Measurements from ENCODE around the gene RHCG. TPM values are rescaled to one million over a fixed set of nuclear protein-coding genes. Genes with fewer than 3 reads are reported as not detected.

RHCG gene
- total RNA-seq, 4 donors from 2014 or later: not detected

- in situ Hi-C loops (cut with MboI; ENCODE audit: low sequenced_read_pairs in 4 of 4): loop anchor here in 1 of 4 donors (25.0 kb wide), 1 partner anchor 233 kb away; the partner anchor contains the start of gene RLBP1
- TF ChIP-seq CTCF (IDR thresholded peaks at IDR 0.05 in 4 of 5, conservative IDR thresholded peaks at IDR 0.05 in 1 of 5) (no peak), POLR2A (IDR thresholded peaks at IDR 0.05) (no peak)
Observed at GRCh38 chr15:89445518-89445917, 50.9 kb downstream of the RHCG start.

GRCh38 chr15:89444241-89445225, 51.9 kb downstream of the RHCG start:
- no peak overlapping the region for H3K4me3 ChIP-seq
- intact Hi-C loops (cut with DNase I; ENCODE audit: low total_unique reads) (no loop called here), in situ Hi-C loops (cut with MboI; ENCODE audit: low sequenced_read_pairs in 4 of 4) (loop anchor here in 1 of 4 donors (25.0 kb wide), 1 partner anchor 232 kb away; the partner anchor contains the start of gene RLBP1)
- no peaks in the 10 kb centered on the region for H3K4me1 ChIP-seq
- no peak overlapping the region for H3K27ac ChIP-seq
- no peaks in the 10 kb centered on the region for H3K9me3 ChIP-seq
- no peak for DNase-seq
- peaks cover 15 to 26% (median 23%) of the 10 kb centered on the region in 3 donors for H3K27me3 ChIP-seq
- no peaks in the 10 kb centered on the region for H3K36me3 ChIP-seq
- no peak for ATAC-seq
- TF ChIP-seq CTCF (IDR thresholded peaks at IDR 0.05 in 4 of 5, conservative IDR thresholded peaks at IDR 0.05 in 1 of 5): no peak
- TF ChIP-seq POLR2A (IDR thresholded peaks at IDR 0.05): no peak

More at GRCh38 chr15:89445518-89445917, 50.9 kb downstream of the RHCG start:
- intact Hi-C loops (cut with DNase I; ENCODE audit: low total_unique reads): no loop called here
- no peak overlapping the region for H3K27ac ChIP-seq
- H3K9me3 ChIP-seq: no peaks in the 10 kb centered on the region
- no peak overlapping the region for H3K4me3 ChIP-seq
- no peaks in the 10 kb centered on the region for H3K36me3 ChIP-seq
- DNase-seq: no peak
- H3K27me3 ChIP-seq: peaks cover 15 to 31% (median 30%) of the 10 kb centered on the region in 3 donors
- no peak for ATAC-seq
- no peaks in the 10 kb centered on the region for H3K4me1 ChIP-seq

- H3K4me1 ChIP-seq: no peaks in the 10 kb centered on the region
- no peaks in the 10 kb centered on the region for H3K9me3 ChIP-seq
- intact Hi-C loops (cut with DNase I; ENCODE audit: low total_unique reads): no loop called here
- no peak for ATAC-seq
- H3K4me3 ChIP-seq: no peak overlapping the region
- no peak for DNase-seq
- TF ChIP-seq CTCF (IDR thresholded peaks at IDR 0.05 in 4 of 5, conservative IDR thresholded peaks at IDR 0.05 in 1 of 5) (no peak), POLR2A (IDR thresholded peaks at IDR 0.05) (no peak)
- no peak overlapping the region for H3K27ac ChIP-seq
- peaks cover 10 to 17% (median 13%) of the 10 kb centered on the region in 3 donors for H3K27me3 ChIP-seq
- no peaks in the 10 kb centered on the region for H3K36me3 ChIP-seq
- in situ Hi-C loops (cut with MboI; ENCODE audit: low sequenced_read_pairs in 4 of 4): loop anchor here in 1 of 4 donors (25.0 kb wide), 1 partner anchor 231 kb away; the partner anchor contains the start of gene RLBP1
Observed at GRCh38 chr15:89443581-89443980, 52.8 kb downstream of the RHCG start.

GRCh38 chr15:89442671-89443307, 53.6 kb downstream of the RHCG start:
- Histone ChIP-seq H3K27me3 (peaks cover 7 to 11% (median 9%) of the 10 kb centered on the region in 3 donors), H3K36me3 (no peaks in the 10 kb centered on the region), H3K4me3 (no peak overlapping the region), H3K4me1 (no peaks in the 10 kb centered on the region), H3K27ac (no peak overlapping the region), H3K9me3 (no peaks in the 10 kb centered on the region)
- ATAC-seq: no peak
- TF ChIP-seq CTCF (IDR thresholded peaks at IDR 0.05 in 4 of 5, conservative IDR thresholded peaks at IDR 0.05 in 1 of 5) (peak in 1 of 5 experiments; percentile 12), POLR2A (IDR thresholded peaks at IDR 0.05) (no peak)
- intact Hi-C loops (cut with DNase I; ENCODE audit: low total_unique reads) (no loop called here), in situ Hi-C loops (cut with MboI; ENCODE audit: low sequenced_read_pairs in 4 of 4) (loop anchor here in 1 of 4 donors (25.0 kb wide), 1 partner anchor 230 kb away; the partner anchor contains the start of gene RLBP1)
- no peak for DNase-seq
